Mesothelial cell of epicardium (in vitro differentiated cells): ENCODE results near the gene CARD9. TPM values are rescaled to one million over a fixed set of nuclear protein-coding genes. Genes with fewer than 3 reads are reported as not detected.

Experiments
- DNase-seq, 2 experiments: peaks; one replicate each; pipeline ENCODE4 v3.0.0; 2021; ENCODE audit warnings: low spot score in 2 of 2; ENCODE audit not compliant: unreplicated experiment in 2 of 2
- H3K27ac Mint-ChIP-seq: 2 replicates; pipeline ENCODE4 v1.8.0; 2021; ENCODE audit warnings: mixed read lengths
- H3K27me3 Mint-ChIP-seq: 2 replicates; pipeline ENCODE4 v1.8.0; 2021; ENCODE audit warnings: low read depth, mixed read lengths
- H3K36me3 Mint-ChIP-seq: 2 replicates; pipeline ENCODE4 v1.8.0; 2021; ENCODE audit warnings: mixed read lengths
- H3K4me1 Mint-ChIP-seq: 2 replicates; pipeline ENCODE4 v1.8.0; 2021; ENCODE audit warnings: mixed read lengths
- H3K4me3 Mint-ChIP-seq: 2 replicates; pipeline ENCODE4 v1.8.0; 2021; ENCODE audit warnings: mild to moderate bottlenecking, moderate library complexity, mixed read lengths
- H3K9me3 Mint-ChIP-seq: 2 replicates; pipeline ENCODE4 v1.8.0; 2021; ENCODE audit warnings: mixed read lengths
- total RNA-seq: library from RNA; stranded (reverse); gene quantifications from 3 replicates; pipeline ENCODE4 v1.2.1, GENCODE V29; 2021
- TF ChIP-seq, protein P1 (sequence below): fragments of 200-600 bp; sonication (generic); IDR thresholded peaks from one replicate; pipeline ENCODE4 v1.5.0; 2021; ENCODE audit warnings: antibody characterized with exemption; ENCODE audit not compliant: unreplicated experiment

Gene CARD9
- total RNA-seq, 1 donor from 2014 or later: 4.9 TPM

DNA sequence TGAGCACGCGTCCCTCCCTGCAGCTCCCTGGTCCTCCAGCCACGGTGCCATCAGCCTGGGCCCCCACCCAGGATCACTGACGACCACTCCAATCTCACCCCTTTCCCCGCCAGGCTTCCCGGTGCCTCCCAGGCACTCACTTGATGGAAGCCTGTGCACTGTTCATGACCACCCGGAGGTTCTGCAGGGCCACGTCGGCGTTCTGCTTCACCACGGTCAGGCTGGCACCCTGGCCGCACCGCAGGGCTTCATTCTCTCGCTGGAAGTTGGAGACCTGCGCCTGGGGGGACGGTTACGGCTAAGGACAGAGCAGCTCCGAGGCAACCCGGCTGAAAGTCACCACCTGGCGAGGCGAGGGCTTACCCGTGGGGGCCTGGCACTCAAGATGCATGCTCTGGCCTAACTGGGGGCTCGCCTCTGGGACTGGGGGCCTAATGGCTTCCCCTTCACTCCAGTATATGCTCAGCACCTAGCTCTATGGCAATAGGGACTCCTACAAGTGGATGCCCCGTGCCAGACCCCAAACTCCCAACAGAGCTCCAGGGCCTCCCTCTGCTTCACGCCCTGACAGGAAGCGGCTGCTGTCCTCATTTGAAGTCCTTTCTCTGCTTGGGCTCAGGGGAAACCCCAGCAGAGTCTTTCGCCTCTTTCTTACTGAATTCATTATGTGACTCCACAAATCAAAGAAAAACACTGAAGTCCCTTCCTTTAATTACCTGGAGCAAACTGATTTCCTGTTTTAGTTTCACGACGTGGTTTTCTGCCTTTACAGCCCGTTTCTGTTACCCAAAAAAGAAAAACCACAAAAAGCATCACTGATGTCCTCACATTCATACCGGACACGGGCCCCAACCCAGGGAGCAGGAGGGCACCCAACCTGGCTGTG, 30.7 kb upstream of the CARD9 start:
- H3K9me3 Mint-ChIP-seq: no peaks in the 10 kb centered on the region
- H3K4me1 Mint-ChIP-seq: peaks cover 12% of the 10 kb centered on the region
- H3K36me3 Mint-ChIP-seq: peaks cover 31% of the 10 kb centered on the region
- H3K4me3 Mint-ChIP-seq: no peak overlapping the region
- DNase-seq: no peak
- TF ChIP-seq, protein P1, sequence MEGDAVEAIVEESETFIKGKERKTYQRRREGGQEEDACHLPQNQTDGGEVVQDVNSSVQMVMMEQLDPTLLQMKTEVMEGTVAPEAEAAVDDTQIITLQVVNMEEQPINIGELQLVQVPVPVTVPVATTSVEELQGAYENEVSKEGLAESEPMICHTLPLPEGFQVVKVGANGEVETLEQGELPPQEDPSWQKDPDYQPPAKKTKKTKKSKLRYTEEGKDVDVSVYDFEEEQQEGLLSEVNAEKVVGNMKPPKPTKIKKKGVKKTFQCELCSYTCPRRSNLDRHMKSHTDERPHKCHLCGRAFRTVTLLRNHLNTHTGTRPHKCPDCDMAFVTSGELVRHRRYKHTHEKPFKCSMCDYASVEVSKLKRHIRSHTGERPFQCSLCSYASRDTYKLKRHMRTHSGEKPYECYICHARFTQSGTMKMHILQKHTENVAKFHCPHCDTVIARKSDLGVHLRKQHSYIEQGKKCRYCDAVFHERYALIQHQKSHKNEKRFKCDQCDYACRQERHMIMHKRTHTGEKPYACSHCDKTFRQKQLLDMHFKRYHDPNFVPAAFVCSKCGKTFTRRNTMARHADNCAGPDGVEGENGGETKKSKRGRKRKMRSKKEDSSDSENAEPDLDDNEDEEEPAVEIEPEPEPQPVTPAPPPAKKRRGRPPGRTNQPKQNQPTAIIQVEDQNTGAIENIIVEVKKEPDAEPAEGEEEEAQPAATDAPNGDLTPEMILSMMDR: no peak
- H3K27ac Mint-ChIP-seq: no peak overlapping the region
- H3K27me3 Mint-ChIP-seq: no peaks in the 10 kb centered on the region

DNA sequence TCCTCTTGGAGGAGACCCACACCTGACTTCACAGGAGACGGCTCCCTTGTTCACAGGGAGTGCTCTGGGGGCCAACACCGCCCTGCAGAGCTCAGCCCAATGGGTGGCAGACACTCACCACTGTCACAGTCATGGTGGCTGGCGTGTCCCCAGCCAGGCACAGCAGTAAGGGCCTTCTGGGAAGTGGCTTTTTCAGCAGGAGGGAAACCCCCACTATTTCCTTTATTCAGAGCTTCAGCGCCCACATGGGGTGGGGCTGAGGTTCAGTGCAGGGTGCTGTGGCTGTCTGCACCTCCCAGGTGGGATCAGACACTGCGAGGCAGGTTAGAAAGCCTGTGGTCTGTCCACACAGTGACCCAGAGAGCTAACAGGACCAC, 30.1 kb upstream of the CARD9 start:
- Mint-ChIP-seq H3K4me3 (no peak overlapping the region), H3K36me3 (peaks cover 27% of the 10 kb centered on the region), H3K9me3 (no peaks in the 10 kb centered on the region), H3K27me3 (no peaks in the 10 kb centered on the region), H3K27ac (no peak overlapping the region), H3K4me1 (peaks cover 13% of the 10 kb centered on the region)
- DNase-seq: no peak
- TF ChIP-seq, protein P1: no peak

DNA sequence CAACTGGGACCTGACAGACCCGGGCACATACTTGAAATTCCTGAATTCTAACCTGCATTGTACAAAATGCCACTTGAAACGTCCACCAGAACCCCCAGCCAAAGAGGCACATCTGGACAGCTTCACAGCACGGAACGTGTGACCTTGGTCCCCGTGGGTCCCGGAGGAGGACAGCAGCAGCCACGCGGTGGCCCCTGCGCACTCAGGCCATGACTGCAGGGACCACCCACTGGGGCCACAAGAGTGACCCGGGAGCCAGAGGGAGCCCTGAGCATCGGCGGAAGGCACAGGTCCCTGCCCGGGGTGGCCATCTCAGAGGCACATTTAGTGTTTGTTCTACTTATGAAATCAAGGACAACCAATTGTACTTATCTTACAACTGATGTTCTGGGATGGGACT, 28.6 kb upstream of the CARD9 start:
- DNase-seq: no peak
- peaks cover 21% of the 10 kb centered on the region for H3K36me3 Mint-ChIP-seq
- no peaks in the 10 kb centered on the region for H3K27me3 Mint-ChIP-seq
- no peaks in the 10 kb centered on the region for H3K9me3 Mint-ChIP-seq
- H3K4me3 Mint-ChIP-seq: no peak overlapping the region
- no peak overlapping the region for H3K27ac Mint-ChIP-seq
- TF ChIP-seq, protein P1: no peak
- peaks cover 14% of the 10 kb centered on the region for H3K4me1 Mint-ChIP-seq

DNA sequence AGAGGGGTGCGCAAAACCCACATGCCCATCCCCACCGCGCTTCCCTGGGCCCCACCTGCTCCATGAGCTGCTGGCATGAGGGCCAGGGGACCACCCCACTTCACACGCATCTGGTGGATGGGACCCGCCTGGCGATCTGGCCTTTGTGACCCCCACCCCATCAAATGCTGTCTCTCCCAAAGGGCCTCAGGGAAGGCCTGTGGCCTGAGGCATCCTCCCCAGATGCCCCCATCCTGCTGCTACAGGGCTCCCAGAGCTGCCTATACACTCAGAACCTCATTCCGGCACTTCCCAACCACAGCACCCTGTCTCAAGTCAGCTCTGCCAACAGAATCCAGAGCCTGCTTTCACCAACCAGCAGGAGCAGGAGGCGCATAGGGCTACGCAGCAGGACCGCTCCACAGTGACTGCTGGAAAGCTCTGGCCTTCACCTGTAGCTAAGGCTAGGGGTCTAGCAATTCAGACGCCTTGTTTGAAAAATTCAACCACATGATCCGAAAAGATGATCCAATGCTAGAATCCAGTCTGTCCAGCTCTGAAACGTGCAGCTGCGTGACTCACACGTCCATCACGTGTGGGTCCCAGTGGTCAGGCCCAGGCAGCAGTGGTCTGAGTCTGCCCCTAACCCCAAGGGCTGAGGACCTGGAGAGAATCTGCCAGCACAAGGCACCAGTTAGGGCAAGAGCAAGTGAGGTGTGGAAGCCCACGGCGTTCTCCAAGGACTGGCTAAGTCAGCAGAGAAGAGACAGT, 27.9 kb upstream of the CARD9 start:
- Mint-ChIP-seq H3K4me1 (peaks cover 14% of the 10 kb centered on the region), H3K27ac (no peak overlapping the region), H3K36me3 (peaks cover 19% of the 10 kb centered on the region), H3K27me3 (no peaks in the 10 kb centered on the region), H3K9me3 (no peaks in the 10 kb centered on the region), H3K4me3 (peak overlapping the region; percentile 36)
- TF ChIP-seq, protein P1: no peak
- no peak for DNase-seq

DNA sequence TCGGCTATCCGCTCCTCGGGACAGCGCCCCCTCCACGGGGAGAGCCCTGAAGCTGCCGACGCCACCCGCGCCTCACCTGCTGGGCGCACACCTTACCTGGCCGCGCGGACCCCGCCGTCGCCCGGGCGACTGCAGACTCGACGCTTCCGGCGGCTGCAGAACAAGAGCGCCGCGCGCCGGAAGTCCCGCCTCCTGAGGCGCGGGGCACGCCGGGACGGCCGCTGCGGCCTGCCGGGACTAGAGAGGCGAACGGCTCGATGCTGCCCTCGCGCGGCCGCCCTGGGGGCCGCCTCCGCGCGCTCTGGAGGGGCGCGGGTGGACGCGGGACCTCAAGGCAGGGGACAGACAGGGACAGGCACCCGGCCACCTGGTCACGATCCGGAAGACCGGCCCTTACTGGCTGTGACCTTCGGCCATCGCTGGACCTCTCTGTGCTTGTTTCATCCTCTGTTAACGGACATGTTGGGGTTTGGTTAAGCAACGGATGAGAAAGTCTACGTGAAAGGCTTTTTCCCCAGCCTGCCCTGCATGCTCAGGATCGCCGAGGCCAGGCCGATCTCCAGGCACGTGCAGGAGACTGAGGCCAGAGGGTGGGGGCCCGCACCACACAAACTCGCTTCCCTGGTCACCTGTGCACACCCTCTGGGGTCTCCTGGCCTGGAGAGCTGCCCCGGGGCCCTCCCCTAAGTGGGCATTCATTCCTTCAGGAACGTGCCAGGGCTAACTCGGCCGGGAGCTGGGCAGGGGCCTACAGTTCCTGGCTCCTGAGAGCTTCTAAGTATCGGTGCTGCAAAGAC, 26.8 kb upstream of the CARD9 start, which contains the start of gene SNAPC4:
TSS of gene SNAPC4 (minus strand) at position 133 of the 797 bp plus-strand sequence. CDS start 1,742 bp downstream, outside the sequence.
- Mint-ChIP-seq H3K4me1 (peaks cover 14% of the 10 kb centered on the region), H3K27me3 (no peaks in the 10 kb centered on the region), H3K9me3 (no peaks in the 10 kb centered on the region), H3K27ac (peak within 1 kb of the TSS; percentile 89), H3K4me3 (peak within 1 kb of the TSS; percentile 86), H3K36me3 (peaks cover 13% of the 10 kb centered on the region)
- TF ChIP-seq, protein P1: peak; percentile 81
- peak; percentile 81 to 92 for DNase-seq
